ENCODE data around the gene USP6. TPM values are rescaled to one million over a fixed set of nuclear protein-coding genes. Genes with fewer than 3 reads are reported as not detected.

USP6 gene
- total and polyA plus RNA-seq, 4 donors, result 0.05 to 0.36 (median 0.10) TPM; not detected in 1

- no peak for ATAC-seq (ENCODE audit: low FRiP score)
- H3K27me3 ChIP-seq (ENCODE audit: control insufficient read depth in 1 of 2, insufficient read depth in 2 of 2, low read length in 1 of 2), result no peaks in the 10 kb centered on the region
- WGBS, 2 donors, result 97 to 98% methylated on average over 6 of the region's 6 CpGs
- no peaks in the 10 kb centered on the region for H3K4me1 ChIP-seq (ENCODE audit: control insufficient read depth in 1 of 2, insufficient read depth in 2 of 2, low read length in 2 of 2)
- intact Hi-C loops (cut with DNase I), result no loop called here
- H3K9me3 ChIP-seq (ENCODE audit: control insufficient read depth, low read length), result peaks cover 42% of the 10 kb centered on the region
- H3K27ac ChIP-seq (ENCODE audit: low read depth in 1 of 2, low read length in 2 of 2), result no peak overlapping the region
- DNase-seq, result no peak
- H3K4me3 ChIP-seq (ENCODE audit: low read length in 2 of 2), result no peak overlapping the region
- peaks cover 20% of the 10 kb centered on the region in 2 donors for H3K36me3 ChIP-seq (ENCODE audit: control insufficient read depth in 1 of 2, insufficient read depth in 2 of 2, low read length in 1 of 2)
Measured at GRCh38 chr17:5092218-5093010, 23.4 kb upstream of the USP6 start.

- H3K36me3 ChIP-seq (ENCODE audit: control insufficient read depth in 1 of 2, insufficient read depth in 2 of 2, low read length in 1 of 2), result peaks cover 0 to under 1% of the 10 kb centered on the region in 2 donors
- ATAC-seq (ENCODE audit: low FRiP score), result no peak
- intact Hi-C loops (cut with DNase I), result no loop called here
- no peaks in the 10 kb centered on the region for H3K27me3 ChIP-seq (ENCODE audit: control insufficient read depth in 1 of 2, insufficient read depth in 2 of 2, low read length in 1 of 2)
- no peak overlapping the region for H3K27ac ChIP-seq (ENCODE audit: low read depth in 1 of 2, low read length in 2 of 2)
- no peaks in the 10 kb centered on the region for H3K4me1 ChIP-seq (ENCODE audit: control insufficient read depth in 1 of 2, insufficient read depth in 2 of 2, low read length in 2 of 2)
- DNase-seq, result no peak
- H3K9me3 ChIP-seq (ENCODE audit: control insufficient read depth, low read length), result peaks cover 19% of the 10 kb centered on the region
- WGBS, 2 donors, result 14 to 20% methylated on average over 7 of the region's 7 CpGs
- no peak overlapping the region for H3K4me3 ChIP-seq (ENCODE audit: low read length in 2 of 2)
Measured at GRCh38 chr17:5096731-5097100, 19.1 kb upstream of the USP6 start.

GRCh38 chr17:5097101-5097834, 18.6 kb upstream of the USP6 start:
- DNase-seq, result peak; percentile 60 to 81
- intact Hi-C loops (cut with DNase I), result no loop called here
- H3K4me1 ChIP-seq (ENCODE audit: control insufficient read depth in 1 of 2, insufficient read depth in 2 of 2, low read length in 2 of 2), result no peaks in the 10 kb centered on the region
- ATAC-seq (ENCODE audit: low FRiP score), result peak; percentile 67
- 1 to 2% methylated on average over 63 of the region's 63 CpGs for WGBS, 2 donors
- H3K4me3 ChIP-seq (ENCODE audit: low read length in 2 of 2), result no peak overlapping the region
- H3K36me3 ChIP-seq (ENCODE audit: control insufficient read depth in 1 of 2, insufficient read depth in 2 of 2, low read length in 1 of 2), result no peaks in the 10 kb centered on the region
- no peak overlapping the region for H3K27ac ChIP-seq (ENCODE audit: low read depth in 1 of 2, low read length in 2 of 2)
- H3K27me3 ChIP-seq (ENCODE audit: control insufficient read depth in 1 of 2, insufficient read depth in 2 of 2, low read length in 1 of 2), result no peaks in the 10 kb centered on the region
- H3K9me3 ChIP-seq (ENCODE audit: control insufficient read depth, low read length), result peaks cover 16% of the 10 kb centered on the region

- DNase-seq (no peak), ATAC-seq (ENCODE audit: low FRiP score) (no peak)
- Histone ChIP-seq H3K4me3 (ENCODE audit: low read length in 2 of 2) (no peak overlapping the region), H3K27ac (ENCODE audit: low read depth in 1 of 2, low read length in 2 of 2) (no peak overlapping the region), H3K36me3 (ENCODE audit: control insufficient read depth in 1 of 2, insufficient read depth in 2 of 2, low read length in 1 of 2) (no peaks in the 10 kb centered on the region), H3K27me3 (ENCODE audit: control insufficient read depth in 1 of 2, insufficient read depth in 2 of 2, low read length in 1 of 2) (no peaks in the 10 kb centered on the region), H3K9me3 (ENCODE audit: control insufficient read depth, low read length) (peaks cover 12% of the 10 kb centered on the region), H3K4me1 (ENCODE audit: control insufficient read depth in 1 of 2, insufficient read depth in 2 of 2, low read length in 2 of 2) (no peaks in the 10 kb centered on the region)
- WGBS, 2 donors, result 68 to 75% methylated on average over 5 of the region's 5 CpGs
- intact Hi-C loops (cut with DNase I), result no loop called here
Measured at GRCh38 chr17:5099271-5099670, 16.6 kb upstream of the USP6 start.

- no peak overlapping the region for H3K4me3 ChIP-seq (ENCODE audit: low read length in 2 of 2)
- peaks cover 0 to 2% of the 10 kb centered on the region in 2 donors for H3K36me3 ChIP-seq (ENCODE audit: control insufficient read depth in 1 of 2, insufficient read depth in 2 of 2, low read length in 1 of 2)
- intact Hi-C loops (cut with DNase I), result no loop called here
- WGBS, 2 donors, result 62 to 76% methylated on average over 6 of the region's 6 CpGs
- no peaks in the 10 kb centered on the region for H3K4me1 ChIP-seq (ENCODE audit: control insufficient read depth in 1 of 2, insufficient read depth in 2 of 2, low read length in 2 of 2)
- H3K27me3 ChIP-seq (ENCODE audit: control insufficient read depth in 1 of 2, insufficient read depth in 2 of 2, low read length in 1 of 2), result no peaks in the 10 kb centered on the region
- no peak overlapping the region for H3K27ac ChIP-seq (ENCODE audit: low read depth in 1 of 2, low read length in 2 of 2)
- peaks cover 10% of the 10 kb centered on the region for H3K9me3 ChIP-seq (ENCODE audit: control insufficient read depth, low read length)
- DNase-seq, result no peak
- no peak for ATAC-seq (ENCODE audit: low FRiP score)
Measured at GRCh38 chr17:5100832-5101231, 15.0 kb upstream of the USP6 start.

- peak overlapping the region; percentile 59 to 74 for H3K4me3 ChIP-seq (ENCODE audit: low read length in 2 of 2)
- WGBS, 2 donors, result 30% methylated on average over 8 of the region's 8 CpGs
- peaks cover 5 to 10% of the 10 kb centered on the region in 2 donors for H3K36me3 ChIP-seq (ENCODE audit: control insufficient read depth in 1 of 2, insufficient read depth in 2 of 2, low read length in 1 of 2)
- H3K27ac ChIP-seq (ENCODE audit: low read depth in 1 of 2, low read length in 2 of 2), result no peak overlapping the region
- DNase-seq (no peak), ATAC-seq (ENCODE audit: low FRiP score) (no peak)
- H3K27me3 ChIP-seq (ENCODE audit: control insufficient read depth in 1 of 2, insufficient read depth in 2 of 2, low read length in 1 of 2), result no peaks in the 10 kb centered on the region
- peaks cover 9% of the 10 kb centered on the region for H3K9me3 ChIP-seq (ENCODE audit: control insufficient read depth, low read length)
- intact Hi-C loops (cut with DNase I), result no loop called here
- no peaks in the 10 kb centered on the region for H3K4me1 ChIP-seq (ENCODE audit: control insufficient read depth in 1 of 2, insufficient read depth in 2 of 2, low read length in 2 of 2)
Measured at GRCh38 chr17:5110816-5111215, 5.0 kb upstream of the USP6 start.

- ATAC-seq (ENCODE audit: low FRiP score) (peak; percentile 96), DNase-seq (peak; percentile 96 to 98)
- H3K27ac ChIP-seq (ENCODE audit: low read depth in 1 of 2, low read length in 2 of 2), result peak within 1 kb of the TSS; percentile 17 to 81
- H3K4me1 ChIP-seq (ENCODE audit: control insufficient read depth in 1 of 2, insufficient read depth in 2 of 2, low read length in 2 of 2), result no peaks in the 10 kb centered on the region
- peaks cover 5% of the 10 kb centered on the region for H3K9me3 ChIP-seq (ENCODE audit: control insufficient read depth, low read length)
- no peaks in the 10 kb centered on the region for H3K27me3 ChIP-seq (ENCODE audit: control insufficient read depth in 1 of 2, insufficient read depth in 2 of 2, low read length in 1 of 2)
- peaks cover 0 to 6% of the 10 kb centered on the region in 2 donors for H3K36me3 ChIP-seq (ENCODE audit: control insufficient read depth in 1 of 2, insufficient read depth in 2 of 2, low read length in 1 of 2)
- peak within 1 kb of the TSS; percentile 59 to 74 for H3K4me3 ChIP-seq (ENCODE audit: low read length in 2 of 2)
- intact Hi-C loops (cut with DNase I), result no loop called here
- WGBS, 2 donors, result 1% methylated on average over 64 to 69 of the region's 69 CpGs
Measured at GRCh38 chr17:5111402-5112204, 4.2 kb upstream of the USP6 start, which contains the start of gene ZNF232. ZNF232 (minus strand) TSS chr17:5111878; CDS start chr17:5111822, 56 bp downstream.

- Histone ChIP-seq H3K4me1 (ENCODE audit: control insufficient read depth in 1 of 2, insufficient read depth in 2 of 2, low read length in 2 of 2) (no peaks in the 10 kb centered on the region), H3K36me3 (ENCODE audit: control insufficient read depth in 1 of 2, insufficient read depth in 2 of 2, low read length in 1 of 2) (no peaks in the 10 kb centered on the region), H3K4me3 (ENCODE audit: low read length in 2 of 2) (no peak overlapping the region), H3K9me3 (ENCODE audit: control insufficient read depth, low read length) (peaks cover 1% of the 10 kb centered on the region), H3K27ac (ENCODE audit: low read depth in 1 of 2, low read length in 2 of 2) (no peak overlapping the region), H3K27me3 (ENCODE audit: control insufficient read depth in 1 of 2, insufficient read depth in 2 of 2, low read length in 1 of 2) (peaks cover 0 to 2% of the 10 kb centered on the region in 2 donors)
- DNase-seq (peak; percentile 17 to 51), ATAC-seq (ENCODE audit: low FRiP score) (no peak)
- intact Hi-C loops (cut with DNase I), result no loop called here
- WGBS, 2 donors, result 89% methylated on average over 6 of the region's 6 CpGs
Measured at GRCh38 chr17:5118219-5118618, 2.4 kb downstream of the USP6 start.
